CD4-positive, alpha-beta T cell (primary cell): ENCODE results near the gene SLC46A3. TPM values are rescaled to one million over a fixed set of nuclear protein-coding genes. Genes with fewer than 3 reads are reported as not detected.

Source experiments
- ATAC-seq: fragments of 200-7000 bp; cut with Tn5 transposase; one replicate; pipeline ENCODE4 v1.10.0; 2022; ENCODE audit warnings: mild to moderate bottlenecking; ENCODE audit not compliant: poor library complexity
- CTCF ChIA-PET: fragments of 350-600 bp; sonication (Branson Sonifier 250); formaldehyde crosslinking; loops from one replicate; lab custom pipeline; 2021; ENCODE audit warnings: antibody characterized with exemption, inconsistent platforms; lab: Charles Lee
- POLR2A ChIA-PET: fragments of 350-600 bp; sonication (Branson Sonifier 250); formaldehyde crosslinking; loops from one replicate; lab custom pipeline; 2021; ENCODE audit warnings: antibody characterized with exemption, inconsistent platforms; lab: Charles Lee
- DNase-seq, 14 experiments: peaks; one replicate each; pipeline ENCODE4 v3.0.0-alpha.2; 2013 to 2020; ENCODE audit warnings: mixed read lengths in 2 of 14
- H3K27ac ChIP-seq, 2 donors: one replicate each; pipeline versions ENCODE4 v1.5.1 to v1.7.0; 2013; ENCODE audit warnings: low read length in 2 of 2, low read depth in 1 of 2, mild to moderate bottlenecking in 1 of 2
- H3K27me3 ChIP-seq, 2 experiments: 1 replicate in 1 of 2; 2 replicates in 1 of 2; pipeline versions ENCODE4 v1.6.1 to v1.7.0; 2013; ENCODE audit warnings: low read length in 2 of 2, control low read depth in 1 of 2, mild to moderate bottlenecking in 1 of 2, moderate library complexity in 1 of 2; ENCODE audit not compliant: insufficient read depth in 2 of 2, control insufficient read depth in 1 of 2
- H3K36me3 ChIP-seq: one replicate; pipeline ENCODE4 v1.6.1; 2013; ENCODE audit warnings: low read length, control low read depth; ENCODE audit not compliant: insufficient read depth
- H3K4me1 ChIP-seq: one replicate; pipeline ENCODE4 v1.6.1; 2013; ENCODE audit warnings: low read length, control low read depth; ENCODE audit not compliant: insufficient read depth
- H3K4me3 ChIP-seq: one replicate; pipeline ENCODE4 v1.5.1; 2013; ENCODE audit warnings: mild to moderate bottlenecking, low read length, moderate library complexity
- H3K9me3 ChIP-seq, 2 experiments: 1 replicate in 1 of 2; 2 replicates in 1 of 2; pipeline versions ENCODE4 v1.6.1 to v1.7.0; 2013; ENCODE audit warnings: low read length in 2 of 2, mild to moderate bottlenecking in 2 of 2, control low read depth in 1 of 2, moderate library complexity in 1 of 2; ENCODE audit not compliant: control insufficient read depth in 1 of 2, insufficient read depth in 1 of 2
- H3K27ac Mint-ChIP-seq: one replicate; pipeline ENCODE4 v1.8.0; 2020; ENCODE audit warnings: mixed read lengths
- H3K27me3 Mint-ChIP-seq: one replicate; pipeline ENCODE4 v1.8.0; 2021; ENCODE audit warnings: mixed read lengths
- H3K36me3 Mint-ChIP-seq: one replicate; pipeline ENCODE4 v1.8.0; 2021; ENCODE audit warnings: low read depth, mixed read lengths
- H3K4me1 Mint-ChIP-seq: one replicate; pipeline ENCODE4 v1.8.0; 2021; ENCODE audit warnings: low read depth, mixed read lengths
- H3K4me3 Mint-ChIP-seq: one replicate; pipeline ENCODE4 v1.8.0; 2020; ENCODE audit warnings: mild to moderate bottlenecking, mixed read lengths
- H3K9me3 Mint-ChIP-seq: one replicate; pipeline ENCODE4 v1.8.0; 2020; ENCODE audit warnings: mixed read lengths
- CTCF ChIP-seq: fragments of 200-600 bp; IDR thresholded peaks from one replicate; pipeline ENCODE4 v1.8.0; 2022; ENCODE audit warnings: antibody characterized with exemption, mild to moderate bottlenecking
- intact Hi-C, 2 experiments: fragments of 100-400 bp; cut with DNase I in 1 of 2; cut with micrococcal nuclease in 1 of 2; formaldehyde crosslinking; loops; one replicate each; pipeline versions ENCODE4 v1.15.1 to v1.9.0; 2023 to 2025; cut with DNase I, micrococcal nuclease
- total RNA-seq, 174 experiments: library from RNA in 2 of 174; stranded (reverse) in 2 of 174; gene quantifications; one replicate each; pipeline ENCODE4 v1.2.3 and lab custom pipeline; 2021 to 2026

The SLC46A3 gene
- total RNA-seq, 2 experiments from 2014 or later: 6.3 to 7.4 TPM

GRCh38 chr13:28741084-28741491 lies 22.3 kb upstream of the SLC46A3 start:
- Histone ChIP-seq H3K9me3 (no peaks in the 10 kb centered on the region), H3K4me3 (no peak overlapping the region), H3K4me1 (no peaks in the 10 kb centered on the region), H3K36me3 (no peaks in the 10 kb centered on the region), H3K27me3 (no peaks in the 10 kb centered on the region), H3K27ac (no peak overlapping the region)
- DNase-seq (no peak), ATAC-seq (no peak)
- Mint-ChIP-seq H3K4me1 (peaks cover under 1% of the 10 kb centered on the region), H3K27me3 (peaks cover 14% of the 10 kb centered on the region), H3K9me3 (no peaks in the 10 kb centered on the region), H3K27ac (no peak overlapping the region), H3K4me3 (no peak overlapping the region), H3K36me3 (no peaks in the 10 kb centered on the region)
- intact Hi-C loops: no loop called here
- no peak for TF ChIP-seq CTCF
- ChIA-PET POLR2A (no interaction called here), CTCF (no interaction called here)

- Histone ChIP-seq H3K9me3 (no peaks in the 10 kb centered on the region), H3K4me1 (no peaks in the 10 kb centered on the region), H3K27me3 (no peaks in the 10 kb centered on the region), H3K36me3 (no peaks in the 10 kb centered on the region), H3K27ac (no peak overlapping the region), H3K4me3 (no peak overlapping the region)
- no peak for TF ChIP-seq CTCF
- ChIA-PET POLR2A (no interaction called here), CTCF (no interaction called here)
- Mint-ChIP-seq H3K27me3 (peaks cover 9% of the 10 kb centered on the region), H3K4me1 (peaks cover 4% of the 10 kb centered on the region), H3K36me3 (no peaks in the 10 kb centered on the region), H3K4me3 (no peak overlapping the region), H3K27ac (no peak overlapping the region), H3K9me3 (no peaks in the 10 kb centered on the region)
- intact Hi-C loops: no loop called here
- no peak for ATAC-seq
- DNase-seq: no peak
These were observed 20.6 kb upstream of the SLC46A3 start for GRCh38 chr13:28739376-28739775.

GRCh38 chr13:28735481-28736029 lies 16.8 kb upstream of the SLC46A3 start:
- no peak overlapping the region for H3K27ac Mint-ChIP-seq
- H3K4me1 ChIP-seq: no peaks in the 10 kb centered on the region
- H3K36me3 Mint-ChIP-seq: no peaks in the 10 kb centered on the region
- no peak overlapping the region for H3K4me3 ChIP-seq
- H3K27me3 Mint-ChIP-seq: peaks cover 12% of the 10 kb centered on the region
- TF ChIP-seq CTCF: no peak
- CTCF ChIA-PET: no interaction called here
- no peaks in the 10 kb centered on the region for H3K9me3 Mint-ChIP-seq
- H3K36me3 ChIP-seq: no peaks in the 10 kb centered on the region
- no peak for ATAC-seq
- H3K4me3 Mint-ChIP-seq: no peak overlapping the region
- DNase-seq: no peak
- intact Hi-C loops: no loop called here
- POLR2A ChIA-PET: no interaction called here
- peaks cover 4% of the 10 kb centered on the region for H3K4me1 Mint-ChIP-seq
- H3K27me3 ChIP-seq: peaks cover 0 to 2% of the 10 kb centered on the region in 2 experiments
- no peak overlapping the region for H3K27ac ChIP-seq
- no peaks in the 10 kb centered on the region for H3K9me3 ChIP-seq
